LHCN-M2 (cell line): ENCODE results near the gene WSB1. TPM values are rescaled to one million over a fixed set of nuclear protein-coding genes. Genes with fewer than 3 reads are reported as not detected.
A peak's percentile ranks its signal among the peaks of the same experiment; 100 is the strongest.
"Not testable (repeated sequence)": the region's sequence is repeated elsewhere in the genome, so short reads cannot be mapped to it uniquely, and the experiment has no call there.

Experiments used
- DNase-seq: peaks from one replicate; pipeline ENCODE4 v3.0.0-alpha.2; 2012; ENCODE audit warnings: low read depth
- total RNA-seq: library from RNA; depleted of rRNA; stranded (reverse); fragments of >200 nt; gene quantifications from 2 replicates; pipeline ENCODE4 v1.2.3, GENCODE V29; 2014

WSB1 gene
- total RNA-seq, 1 experiment from 2014 or later = 82.6 TPM

DNA sequence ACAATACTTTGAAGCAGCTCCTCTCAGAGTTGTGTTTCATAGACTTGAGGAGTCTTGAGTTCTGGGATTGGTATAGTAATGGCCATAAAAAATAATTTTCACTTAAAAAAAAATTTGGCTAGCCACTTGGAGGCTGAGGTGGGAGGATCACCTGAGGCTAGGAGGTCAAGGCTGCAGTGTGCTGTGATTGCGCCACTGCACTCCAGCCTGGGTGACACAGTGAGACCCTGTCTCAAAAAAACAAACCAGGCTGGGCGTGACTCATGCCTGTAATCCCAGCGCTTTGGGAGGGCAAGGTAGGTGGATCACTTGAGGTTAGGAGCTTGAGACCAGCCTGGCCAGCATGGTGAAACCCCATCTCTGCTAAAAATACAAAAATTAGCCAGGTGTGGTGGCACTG lies 14.8 kb upstream of the WSB1 start:
- not testable (repeated sequence) for DNase-seq

- no peak for DNase-seq
Measured at GRCh38 chr17:27280527-27280926, 13.4 kb upstream of the WSB1 start.

DNA sequence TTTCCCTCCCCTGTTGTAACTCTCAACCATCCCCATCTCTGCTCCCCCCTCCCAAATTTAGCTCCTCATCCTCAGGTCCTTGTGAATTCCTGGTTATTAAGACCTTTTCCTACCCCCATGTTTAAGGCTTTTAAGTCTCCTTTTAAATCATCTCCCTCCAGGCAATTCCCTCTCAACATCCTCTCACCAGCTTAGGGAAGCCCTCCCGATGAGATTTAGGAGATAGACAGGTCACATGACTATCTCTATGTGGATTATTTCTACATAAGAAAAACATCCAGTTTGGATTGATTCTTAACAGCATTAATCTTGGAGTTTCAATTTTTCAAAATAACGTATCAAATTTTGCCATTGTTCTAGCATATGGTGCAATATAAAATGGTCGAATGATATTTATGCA lies 12.5 kb upstream of the WSB1 start:
- DNase-seq = no peak

GRCh38 chr17:27282054-27282551 lies 11.8 kb upstream of the WSB1 start:
- no peak for DNase-seq

DNA sequence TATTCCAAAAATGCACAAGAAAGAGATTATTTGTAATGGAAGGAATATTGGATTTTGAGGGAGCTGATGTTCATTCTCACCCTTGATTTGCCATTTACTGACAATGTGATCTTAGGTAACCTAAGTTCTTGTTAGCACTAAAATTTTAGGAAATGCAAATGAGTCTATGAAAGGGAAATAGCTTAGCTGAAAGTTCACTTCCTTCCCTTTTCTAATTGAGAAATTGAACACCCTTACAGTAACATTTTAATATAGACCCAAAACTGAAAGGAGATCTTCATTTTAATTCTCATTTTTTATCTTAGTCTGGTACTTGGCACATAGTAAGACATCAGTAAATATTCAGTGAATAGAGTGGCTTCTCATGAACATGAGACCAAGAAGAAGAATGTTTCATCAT lies 10.9 kb upstream of the WSB1 start:
- DNase-seq = no peak

DNA sequence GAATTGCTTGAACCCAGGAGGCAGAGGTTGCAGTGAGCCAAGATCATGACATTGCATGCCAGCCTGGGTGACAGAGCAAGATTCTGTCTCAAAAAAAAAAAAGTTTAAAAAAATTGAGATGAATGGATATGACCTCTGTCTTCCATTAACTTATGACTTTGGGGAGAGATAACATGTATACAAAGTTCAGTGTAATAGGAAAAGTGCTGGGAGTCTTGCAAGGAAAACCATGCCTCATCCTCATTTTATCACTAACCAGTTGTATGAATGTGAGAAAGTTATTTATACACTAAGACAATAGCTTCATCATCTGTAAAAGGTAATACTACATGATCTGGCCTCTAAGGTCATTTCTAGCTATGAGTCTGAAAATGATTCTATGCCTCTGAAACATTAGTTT lies 10.2 kb upstream of the WSB1 start:
- no peak for DNase-seq

- DNase-seq = no peak
Measured at GRCh38 chr17:27284811-27285415, 9.0 kb upstream of the WSB1 start.

GRCh38 chr17:27285516-27285915 lies 8.4 kb upstream of the WSB1 start:
- no peak for DNase-seq

- no peak for DNase-seq
Measured at GRCh38 chr17:27288183-27288582, 5.7 kb upstream of the WSB1 start.

DNA sequence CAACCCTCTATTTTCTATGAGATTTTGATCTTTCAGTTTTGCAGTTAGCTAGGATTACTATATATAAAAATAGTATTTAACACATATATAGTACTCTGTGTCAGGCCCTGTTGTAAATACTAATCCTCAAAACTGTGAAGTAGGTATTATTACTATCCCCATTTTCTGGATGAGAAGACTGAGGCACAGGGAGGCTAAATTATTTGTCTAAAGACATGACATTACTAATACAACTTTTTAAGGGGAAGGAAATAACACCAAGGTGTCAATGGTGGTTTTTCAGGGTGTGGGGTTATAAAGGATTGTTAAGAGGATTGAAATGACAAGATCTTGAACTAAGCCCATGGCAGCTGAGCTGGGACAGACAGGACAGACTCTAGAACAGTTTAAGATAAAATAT lies 4.1 kb upstream of the WSB1 start:
- no peak for DNase-seq

GRCh38 chr17:27290916-27291598 lies 2.9 kb upstream of the WSB1 start:
- no peak for DNase-seq

- DNase-seq = no peak
Measured at GRCh38 chr17:27293359-27293897, 486 bp upstream of the WSB1 start.

DNA sequence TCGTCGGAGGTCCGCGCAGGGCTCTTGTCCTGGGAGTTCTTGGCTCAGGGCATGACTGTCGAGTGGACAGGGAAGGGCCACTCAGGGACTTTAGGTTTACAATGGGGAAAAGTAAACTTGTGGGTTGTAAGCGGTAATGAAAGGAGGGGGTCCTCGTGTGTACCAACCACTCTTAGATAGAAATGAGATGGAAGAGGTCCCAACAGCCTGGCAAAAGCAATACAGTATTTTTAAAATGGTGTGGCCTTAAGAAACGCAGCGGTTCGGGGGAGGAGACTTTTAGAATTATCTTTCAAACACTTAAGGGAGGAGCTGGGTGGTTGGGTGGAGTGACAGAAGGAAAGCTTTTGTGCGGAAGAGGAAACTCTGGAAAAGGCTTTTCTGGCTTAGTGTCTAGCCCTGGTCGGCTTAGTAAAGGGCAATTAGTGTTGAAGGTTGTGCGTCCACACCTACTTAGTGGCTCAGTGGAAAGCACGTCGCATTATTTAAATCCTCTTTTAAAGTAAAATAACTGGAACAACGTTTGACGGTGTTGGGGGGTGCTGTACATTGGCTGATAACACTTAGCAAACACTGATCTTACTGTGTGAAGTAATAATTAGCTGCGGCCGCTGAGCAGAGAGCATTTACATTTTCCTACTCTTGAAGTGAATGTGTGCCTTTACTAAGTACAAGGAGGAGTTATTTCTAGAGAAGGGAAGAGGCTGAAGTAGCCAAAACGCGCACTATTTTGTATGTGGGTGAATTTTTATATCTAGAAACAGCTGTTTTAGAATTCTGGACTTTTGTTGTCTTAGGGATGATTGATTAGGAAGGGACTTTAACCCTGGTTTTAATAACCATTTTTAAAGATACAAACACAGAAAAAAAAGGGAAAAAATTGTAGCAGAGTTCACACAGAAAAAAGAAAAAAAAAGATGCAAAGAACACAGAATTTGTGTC lies 1.0 kb downstream of the WSB1 start:
- peak; percentile 85 for DNase-seq

DNA sequence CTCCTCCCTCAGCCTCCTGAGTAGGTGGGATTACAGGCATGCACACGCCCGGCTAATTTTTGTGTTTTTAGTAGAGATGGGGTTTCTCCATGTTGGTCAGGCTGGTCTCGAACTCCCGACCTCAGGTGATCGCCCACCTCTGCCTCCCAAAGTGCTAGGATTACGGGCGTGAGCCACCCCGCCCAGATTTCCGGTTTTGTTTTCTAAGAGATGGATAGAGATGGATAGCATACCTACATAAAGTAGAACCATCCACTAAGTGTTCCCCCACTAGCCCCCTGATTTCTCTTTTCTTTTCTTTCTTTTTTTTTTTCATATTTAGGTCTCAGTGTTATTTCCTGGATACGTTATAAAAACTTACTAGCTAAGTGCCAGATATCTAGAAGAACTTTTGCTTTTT lies 2.0 kb downstream of the WSB1 start:
- DNase-seq = peak; percentile 7

DNA sequence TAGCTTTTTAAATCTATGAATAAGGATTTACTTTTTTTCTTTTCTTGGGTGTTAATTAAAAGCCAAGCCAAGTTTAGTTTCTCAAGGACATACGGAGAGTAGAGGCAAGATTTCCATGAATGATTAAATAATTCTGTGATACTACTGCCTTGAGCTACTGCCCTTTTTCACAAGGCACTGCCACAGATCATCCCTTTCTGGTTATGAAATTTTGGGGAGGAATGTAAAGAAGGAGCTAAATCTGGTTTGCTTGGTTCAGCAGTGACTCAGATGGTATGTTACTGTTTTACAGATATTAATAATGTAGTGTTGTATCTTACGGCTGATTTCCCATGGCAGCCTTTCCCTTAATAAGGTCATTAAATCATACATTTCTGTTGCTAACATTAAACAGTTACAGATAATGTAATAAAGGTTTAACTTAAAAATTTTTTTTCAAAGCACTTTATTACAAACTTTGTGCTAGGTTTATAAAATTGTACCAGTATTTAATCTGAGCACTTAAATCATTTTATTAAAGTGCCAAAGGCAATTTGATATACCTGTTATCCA lies 2.6 kb downstream of the WSB1 start:
- peak; percentile 74 for DNase-seq

- DNase-seq = no peak
Measured at GRCh38 chr17:27299384-27300049, 5.6 kb downstream of the WSB1 start.

- no peak for DNase-seq
Measured at GRCh38 chr17:27303734-27304133, 9.8 kb downstream of the WSB1 start.

- no peak for DNase-seq
Measured at GRCh38 chr17:27306276-27306835, 12.4 kb downstream of the WSB1 start.

- no peak for DNase-seq
Measured at GRCh38 chr17:27310565-27311110, 16.7 kb downstream of the WSB1 start.

DNA sequence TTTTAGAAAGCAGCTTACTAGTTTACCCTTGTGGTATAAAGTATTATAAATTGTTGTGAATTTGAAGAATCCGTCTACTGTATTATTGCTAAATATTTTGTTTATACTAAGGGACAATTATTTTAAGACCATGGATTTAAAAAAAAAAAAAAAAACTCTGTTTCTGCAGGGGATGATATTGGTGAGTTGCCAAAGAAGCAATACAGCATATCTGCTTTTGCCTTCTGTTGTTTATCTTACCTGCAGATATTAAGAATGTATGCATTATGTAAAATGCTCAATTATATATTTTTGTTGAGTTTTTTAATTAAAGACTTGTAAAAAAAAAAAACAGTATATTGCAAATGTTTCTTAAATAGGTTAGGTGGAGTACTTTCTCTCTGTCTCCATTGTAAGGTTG lies 19.4 kb downstream of the WSB1 start:
- no peak for DNase-seq

DNA sequence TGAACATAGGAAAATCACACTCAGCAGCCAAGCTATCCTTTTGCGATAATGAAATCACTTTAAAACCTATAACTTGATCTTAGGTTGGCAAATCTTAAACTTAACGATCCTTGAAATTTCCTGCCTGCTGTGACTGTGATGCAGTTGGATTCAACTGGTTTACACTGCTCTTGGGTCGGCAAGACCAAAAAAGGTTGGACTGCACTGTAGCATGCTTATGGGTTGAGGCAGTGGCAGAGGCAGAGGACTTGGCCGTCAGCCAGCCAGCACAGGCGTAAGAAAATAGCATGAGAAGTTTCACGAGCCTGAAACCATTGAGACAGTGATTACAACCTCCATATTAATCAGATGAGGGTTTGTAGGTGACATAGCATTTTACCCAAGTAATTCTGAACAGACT lies 21.4 kb downstream of the WSB1 start:
- peak; percentile 65 for DNase-seq
